GM19463 (cell line): ENCODE results near the gene ROPN1.
"Not testable (repeated sequence)": the region's sequence is repeated elsewhere in the genome, so short reads cannot be mapped to it uniquely, and the experiment has no call there.

ENCODE experiments used
- ATAC-seq: cut with Tn5 transposase; IDR thresholded peaks from one replicate; pipeline ENCODE4 v1.9.1; 2021; ENCODE audit warnings: mild to moderate bottlenecking, moderate library complexity; ENCODE audit not compliant: unreplicated experiment

Gene ROPN1

DNA sequence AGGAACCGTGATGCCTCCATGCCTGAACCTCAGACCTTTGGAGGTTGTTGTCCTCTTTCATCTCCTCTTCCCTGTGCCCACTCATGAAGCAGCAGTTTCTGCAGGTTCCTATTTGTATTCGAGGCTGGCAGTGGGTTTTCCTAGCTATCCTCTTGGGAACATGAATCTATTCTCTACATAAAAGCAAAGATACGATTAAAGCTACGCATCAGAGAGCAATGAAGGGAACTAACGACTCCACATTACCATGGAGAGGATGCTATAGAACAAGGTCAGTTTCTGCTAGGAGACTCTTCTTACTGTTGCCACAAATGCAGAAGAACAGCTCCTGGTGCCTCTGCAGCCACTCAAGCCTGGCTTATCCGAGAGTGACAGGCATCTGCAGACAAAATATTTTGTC, 9.4 kb upstream of the ROPN1 start:
- not testable (repeated sequence) for ATAC-seq

DNA sequence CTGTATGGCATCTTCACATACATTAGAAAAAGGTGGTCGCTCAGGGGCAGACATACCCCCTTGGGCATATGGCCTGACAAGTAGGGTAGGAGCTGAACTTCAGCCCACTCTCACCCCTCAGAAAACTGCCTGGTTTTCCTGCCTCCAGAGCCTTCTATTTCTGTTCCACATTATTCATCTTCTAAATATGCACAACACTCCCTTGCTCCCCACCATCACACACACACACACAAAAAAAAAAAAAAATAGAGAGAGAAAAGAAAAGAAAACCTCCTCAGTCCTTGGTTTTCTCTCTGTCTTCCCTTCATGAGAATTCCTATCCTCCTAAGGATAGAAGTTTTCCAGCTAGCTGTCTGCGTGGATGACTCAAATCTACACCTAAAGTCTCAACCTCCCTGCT, 5.6 kb upstream of the ROPN1 start:
- no peak for ATAC-seq

DNA sequence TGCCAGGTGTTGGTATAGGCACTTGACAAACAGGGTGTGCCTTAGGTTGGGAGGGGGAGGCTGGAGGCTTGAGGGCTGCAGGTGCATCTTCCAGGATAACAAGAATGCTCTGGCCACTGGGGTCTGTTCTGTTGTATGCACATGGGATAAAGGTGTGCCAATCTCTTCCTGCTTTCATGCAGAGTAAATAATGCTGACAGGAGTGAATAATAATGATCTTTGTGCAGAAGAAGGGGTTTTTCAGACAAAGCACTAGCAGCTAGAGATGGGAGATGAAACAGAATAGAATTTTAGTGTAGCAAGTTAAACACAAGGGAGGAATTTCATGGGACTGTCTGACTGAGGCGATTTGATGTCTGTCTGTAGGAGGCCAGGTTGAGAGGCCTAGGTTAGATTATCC, 1.9 kb upstream of the ROPN1 start:
- ATAC-seq = no peak

DNA sequence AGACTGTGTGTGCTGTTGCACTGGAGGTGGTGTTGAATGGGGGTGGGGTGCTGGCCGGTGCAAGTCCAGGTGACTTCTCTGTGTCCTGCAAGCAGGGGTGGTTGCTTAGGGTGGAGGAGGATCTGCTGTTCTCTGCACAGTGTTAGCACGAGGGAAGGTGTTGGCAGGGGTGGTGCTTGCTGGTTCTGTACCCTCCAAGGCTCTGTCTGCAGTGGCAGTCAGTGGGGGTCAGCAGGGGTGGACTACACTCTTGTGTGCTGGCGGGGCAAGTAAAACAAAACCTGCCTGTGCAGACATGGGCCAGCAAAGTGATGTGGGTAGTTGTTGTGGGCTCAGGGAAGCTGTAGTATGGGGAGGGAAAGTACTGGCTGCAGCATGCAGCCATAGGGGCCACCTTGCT, 5.5 kb downstream of the ROPN1 start:
- ATAC-seq = no peak

DNA sequence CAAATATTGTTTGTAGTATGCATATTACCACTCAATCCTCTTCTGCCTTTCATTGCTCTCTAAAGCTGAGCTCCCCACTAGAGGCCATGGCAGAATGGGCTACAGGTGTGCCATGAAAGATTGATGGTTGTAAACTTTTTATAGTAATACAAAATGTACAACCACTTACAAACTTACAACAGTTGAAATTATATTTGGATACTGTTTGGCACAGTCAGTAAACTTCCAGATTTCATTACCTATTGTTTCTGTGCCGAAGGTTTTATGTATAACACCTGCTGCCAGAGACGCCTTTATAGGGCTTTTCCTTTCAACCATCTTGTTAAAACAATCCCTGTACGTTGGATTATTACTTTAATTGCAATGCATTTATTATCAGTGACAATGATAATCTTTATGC, 7.0 kb downstream of the ROPN1 start:
- no peak for ATAC-seq

DNA sequence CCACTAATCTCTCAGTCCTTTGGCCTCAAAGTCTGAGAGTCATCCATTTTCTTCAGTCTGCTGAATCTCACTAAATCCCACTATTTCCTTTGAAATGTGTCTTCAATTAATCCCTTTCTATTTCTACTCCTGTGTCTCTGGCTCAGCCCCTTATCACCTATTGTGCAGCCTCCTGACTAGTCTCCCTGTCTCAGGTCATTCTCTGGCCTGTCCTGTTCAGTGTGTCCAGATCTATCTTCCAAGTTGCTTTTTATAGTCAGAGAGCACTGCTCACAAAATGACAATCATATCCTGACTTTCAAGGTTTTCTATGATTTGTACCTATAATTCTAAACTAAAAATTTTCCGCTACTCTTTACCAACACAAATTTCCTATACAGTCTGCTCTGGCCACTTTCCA, 7.6 kb downstream of the ROPN1 start:
- ATAC-seq = no peak

DNA sequence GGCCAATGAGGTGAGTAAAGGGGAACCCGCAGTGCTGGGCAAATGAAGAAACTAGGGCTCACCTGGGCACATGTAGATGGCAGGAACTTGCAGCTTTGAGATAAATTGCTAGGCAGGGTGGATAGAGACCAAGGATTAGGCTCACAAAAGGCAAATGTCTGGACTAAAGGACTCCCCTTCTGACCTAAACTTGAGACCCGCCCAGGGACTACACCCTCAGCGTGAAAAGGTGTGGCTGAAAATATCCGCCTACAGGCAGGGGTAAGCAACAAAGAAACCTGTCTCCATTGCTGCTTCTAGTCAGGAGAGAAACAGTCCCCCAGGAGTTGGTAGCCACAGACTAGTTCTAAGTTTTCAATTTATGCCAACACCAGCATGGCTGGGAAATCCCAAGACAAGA, 10.6 kb downstream of the ROPN1 start:
- not testable (repeated sequence) for ATAC-seq

DNA sequence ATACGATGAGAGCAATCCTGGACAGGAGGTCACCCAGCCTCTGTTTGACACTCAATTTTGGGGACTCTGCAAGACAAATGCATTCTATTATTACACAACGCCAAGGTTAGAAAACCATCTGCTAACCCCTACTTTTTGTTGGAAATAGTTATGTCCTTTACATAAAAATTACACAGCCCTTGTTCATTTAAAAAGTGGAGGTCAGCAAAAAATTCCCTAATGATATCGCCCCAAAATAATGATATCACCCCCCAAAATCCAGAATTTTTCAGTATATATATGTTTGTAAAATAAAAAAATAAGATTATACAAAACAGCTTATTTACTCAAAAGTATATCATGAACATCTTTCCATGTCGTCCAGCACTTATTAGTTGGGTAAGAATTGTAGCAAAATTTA, 11.4 kb downstream of the ROPN1 start:
- ATAC-seq = no peak

DNA sequence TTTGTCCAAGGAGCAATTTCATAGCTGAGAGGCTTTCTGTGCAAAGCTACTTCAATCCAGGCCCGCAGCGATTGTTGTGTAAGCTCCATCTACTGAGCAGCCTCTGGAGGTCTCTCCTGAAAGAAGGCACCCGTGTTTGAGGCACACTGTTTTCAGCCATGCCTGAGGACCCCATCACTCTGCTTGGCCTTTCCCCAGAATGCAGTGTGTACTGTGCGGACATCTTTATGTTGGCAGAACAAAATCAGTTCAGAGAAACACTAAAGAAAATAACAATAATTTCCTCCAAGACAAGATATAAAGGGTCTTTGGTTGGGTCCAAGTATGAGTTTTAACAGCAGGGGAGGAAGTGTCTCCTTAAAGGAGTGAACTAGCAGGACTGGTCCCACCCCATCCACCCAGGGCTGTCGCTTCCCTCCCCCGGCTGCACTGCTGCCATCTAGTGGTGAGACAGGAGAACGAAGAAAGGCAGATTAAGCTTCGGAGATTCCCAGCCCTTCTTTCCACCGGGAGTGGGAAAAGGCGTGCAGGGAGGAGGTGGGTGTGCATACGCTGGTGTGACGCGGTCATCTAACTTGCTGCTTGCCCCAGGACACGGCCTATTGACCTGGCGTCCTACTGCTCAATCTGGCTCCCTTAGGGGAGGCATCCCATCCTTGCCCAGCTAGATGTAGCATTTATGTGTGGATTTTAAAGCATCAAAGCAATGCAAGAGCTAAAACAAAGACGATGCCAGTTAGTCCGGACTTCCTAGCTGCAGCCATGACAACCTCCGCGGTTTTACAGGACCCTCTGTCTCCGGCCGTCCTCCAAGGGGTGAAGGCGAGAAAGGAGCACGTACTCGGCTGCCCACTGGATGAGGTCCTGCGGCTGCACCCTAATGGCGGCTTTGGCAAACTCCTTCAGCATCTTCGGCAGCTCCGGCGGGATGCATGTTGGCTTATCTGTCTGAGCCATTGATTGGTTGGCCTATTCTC, 12.1 kb downstream of the ROPN1 start:
- ATAC-seq = not testable (repeated sequence)

DNA sequence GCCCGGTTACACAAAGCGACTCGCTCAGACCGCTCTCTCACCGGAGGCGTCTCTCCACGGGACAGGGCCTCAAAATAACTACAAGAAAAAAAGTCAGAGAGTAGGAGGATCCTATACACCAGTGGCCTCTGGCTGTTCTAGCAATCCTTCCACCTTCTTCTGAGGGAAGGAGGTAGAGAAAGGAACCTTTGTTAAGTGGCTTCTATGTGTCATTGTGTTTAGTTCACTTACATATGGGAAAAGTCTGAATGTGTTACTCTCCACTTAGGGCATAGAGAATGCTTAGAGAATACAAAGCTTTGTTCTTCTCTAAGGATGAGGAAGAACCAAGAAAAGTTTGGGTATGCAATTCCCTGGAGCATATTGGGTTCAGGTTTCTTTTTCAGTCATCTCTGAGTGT, 15.0 kb downstream of the ROPN1 start:
- not testable (repeated sequence) for ATAC-seq

DNA sequence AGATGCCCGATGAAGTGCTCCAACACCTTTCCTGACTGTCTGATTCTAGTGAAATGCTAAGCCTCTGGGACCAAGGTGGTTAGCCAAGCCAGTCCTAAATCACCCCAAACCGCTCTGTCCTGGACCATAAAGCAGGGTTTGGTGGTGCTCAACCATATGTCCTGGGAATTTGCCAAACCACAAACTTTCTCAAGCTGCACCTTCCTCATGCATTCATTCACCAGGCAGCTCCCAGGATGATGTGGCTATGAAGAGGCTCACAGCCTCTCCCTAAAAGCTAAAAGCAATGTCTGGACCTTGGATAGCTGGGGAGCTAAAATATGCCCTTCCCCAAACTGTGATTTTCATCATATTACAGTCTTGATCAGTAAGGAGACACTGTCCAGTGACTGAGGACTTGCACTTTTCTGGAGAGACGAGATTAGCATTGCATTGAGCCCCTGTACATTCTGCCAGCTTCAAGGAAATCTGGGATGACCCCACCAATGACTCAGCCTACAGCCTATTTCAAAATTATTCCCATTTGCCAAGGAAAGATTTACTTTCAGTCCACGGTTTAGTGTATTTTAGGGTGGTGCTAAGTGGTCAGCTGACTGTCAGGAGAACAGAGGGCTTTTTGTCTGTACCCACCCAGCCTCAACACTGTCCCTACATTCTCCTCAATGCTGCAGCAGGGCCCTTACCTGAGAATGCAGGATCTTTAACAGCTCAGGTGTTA, 15.6 kb downstream of the ROPN1 start:
- not testable (repeated sequence) for ATAC-seq

DNA sequence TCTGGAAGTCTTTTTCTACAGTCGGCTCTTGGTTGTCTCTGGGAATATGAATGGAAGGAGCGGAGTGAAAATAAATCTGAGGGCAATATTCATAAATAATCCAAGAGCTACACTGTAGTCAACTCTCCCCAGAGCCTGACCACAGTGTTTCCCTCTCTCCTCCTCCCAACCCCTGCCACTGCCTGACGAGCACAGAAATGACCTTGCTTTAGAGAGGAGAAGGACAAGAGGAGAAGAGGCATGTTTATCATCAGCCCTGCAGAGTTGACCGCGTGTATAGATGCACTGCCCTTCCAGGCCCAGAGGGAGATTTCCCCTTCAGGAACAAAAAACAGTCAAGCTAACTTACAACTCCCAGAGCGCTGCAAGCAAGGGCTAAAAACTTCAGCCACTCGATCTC, 16.9 kb downstream of the ROPN1 start:
- not testable (repeated sequence) for ATAC-seq

DNA sequence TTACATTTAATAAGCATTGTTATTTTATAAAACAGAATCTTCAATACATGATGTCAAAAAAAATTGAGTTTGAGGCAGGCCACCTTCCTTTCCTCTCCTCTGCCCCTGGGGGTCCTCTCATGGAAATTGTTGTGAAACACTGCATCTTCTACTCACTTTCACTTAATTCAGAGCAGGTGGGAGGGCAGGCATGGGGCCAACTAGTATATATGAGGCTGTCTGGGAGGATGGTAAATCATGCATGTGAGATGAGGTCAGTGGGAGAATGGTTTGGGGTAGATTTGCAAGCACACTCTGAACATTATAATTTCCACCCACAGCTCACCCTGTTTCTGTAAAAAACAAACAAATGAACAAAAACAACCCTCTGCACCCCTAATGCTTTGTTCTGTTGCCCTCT, 20.5 kb downstream of the ROPN1 start:
- no peak for ATAC-seq

DNA sequence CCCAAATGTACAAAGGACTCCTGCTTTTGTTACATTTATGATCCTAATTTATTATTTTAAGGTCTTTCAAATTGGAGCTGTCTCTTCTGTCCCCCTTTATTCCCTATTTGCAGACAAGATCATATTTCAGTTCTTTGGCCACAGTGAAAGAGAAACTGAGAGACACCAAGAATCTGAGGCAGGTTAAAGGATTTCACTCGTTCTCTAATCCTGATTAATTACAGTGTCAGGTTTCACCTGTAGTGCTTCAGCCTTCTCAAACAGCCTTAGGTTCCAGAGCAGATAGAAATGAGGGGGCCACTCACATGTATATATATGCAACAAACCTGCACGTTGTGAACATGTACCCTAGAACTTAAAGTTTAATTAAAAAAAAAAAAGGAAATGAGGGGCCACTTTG, 24.7 kb downstream of the ROPN1 start:
- not testable (repeated sequence) for ATAC-seq

DNA sequence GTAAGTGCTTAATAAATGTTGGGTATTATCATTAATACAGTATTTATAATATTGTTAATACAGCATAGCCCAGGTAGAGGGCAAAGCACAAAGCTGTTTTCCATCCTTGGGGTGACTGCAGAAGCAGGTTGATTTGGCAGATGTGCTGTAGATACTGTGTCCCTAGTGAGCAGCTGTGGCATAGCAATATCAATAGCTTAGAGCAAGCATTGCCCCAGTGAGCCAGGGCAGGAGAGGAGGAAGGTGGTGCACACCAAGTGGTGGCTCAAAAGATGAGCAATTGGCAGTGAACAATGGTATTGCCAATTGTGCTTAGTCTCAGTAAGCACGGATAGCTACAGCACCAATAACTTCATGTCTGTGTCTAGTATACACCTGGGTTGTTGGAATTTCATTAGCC, 25.1 kb downstream of the ROPN1 start:
- ATAC-seq = not testable (repeated sequence)

DNA sequence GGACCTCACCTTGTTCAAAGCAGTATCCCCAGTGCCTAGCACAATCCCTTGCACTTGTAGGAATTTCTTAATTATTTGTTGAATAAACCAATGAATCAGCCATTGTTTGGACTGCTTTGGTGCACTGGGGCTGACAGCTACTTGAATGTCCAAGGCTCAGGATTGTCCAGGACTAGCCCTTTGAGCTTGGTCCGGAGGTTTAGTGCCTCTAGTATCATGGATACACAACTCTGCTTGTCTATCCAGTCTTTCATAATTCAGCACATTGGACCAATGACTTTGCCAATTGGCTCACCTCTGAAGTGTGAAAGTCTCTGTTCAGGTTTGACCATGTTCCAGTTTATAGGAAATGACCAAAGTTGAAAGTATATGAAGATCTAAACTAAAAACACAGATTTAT, 27.1 kb downstream of the ROPN1 start:
- ATAC-seq = not testable (repeated sequence)

DNA sequence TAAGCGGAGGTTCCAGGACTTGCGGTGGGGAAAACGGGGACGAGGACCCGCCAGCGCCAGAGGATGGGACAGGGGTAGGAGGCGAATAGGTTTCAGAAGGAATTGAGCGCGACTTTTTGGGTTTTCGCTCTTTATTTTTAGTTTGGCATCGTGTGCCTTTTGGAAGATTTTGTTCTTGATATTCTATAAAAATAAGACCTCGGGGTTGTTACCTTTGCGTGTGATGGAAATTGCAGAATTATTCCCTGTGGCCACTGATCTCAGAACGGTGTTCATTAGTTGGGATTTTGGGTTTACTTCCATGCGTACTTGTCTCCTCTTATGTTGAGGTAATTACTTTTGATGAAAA, 30.4 kb downstream of the ROPN1 start:
- ATAC-seq = no peak

DNA sequence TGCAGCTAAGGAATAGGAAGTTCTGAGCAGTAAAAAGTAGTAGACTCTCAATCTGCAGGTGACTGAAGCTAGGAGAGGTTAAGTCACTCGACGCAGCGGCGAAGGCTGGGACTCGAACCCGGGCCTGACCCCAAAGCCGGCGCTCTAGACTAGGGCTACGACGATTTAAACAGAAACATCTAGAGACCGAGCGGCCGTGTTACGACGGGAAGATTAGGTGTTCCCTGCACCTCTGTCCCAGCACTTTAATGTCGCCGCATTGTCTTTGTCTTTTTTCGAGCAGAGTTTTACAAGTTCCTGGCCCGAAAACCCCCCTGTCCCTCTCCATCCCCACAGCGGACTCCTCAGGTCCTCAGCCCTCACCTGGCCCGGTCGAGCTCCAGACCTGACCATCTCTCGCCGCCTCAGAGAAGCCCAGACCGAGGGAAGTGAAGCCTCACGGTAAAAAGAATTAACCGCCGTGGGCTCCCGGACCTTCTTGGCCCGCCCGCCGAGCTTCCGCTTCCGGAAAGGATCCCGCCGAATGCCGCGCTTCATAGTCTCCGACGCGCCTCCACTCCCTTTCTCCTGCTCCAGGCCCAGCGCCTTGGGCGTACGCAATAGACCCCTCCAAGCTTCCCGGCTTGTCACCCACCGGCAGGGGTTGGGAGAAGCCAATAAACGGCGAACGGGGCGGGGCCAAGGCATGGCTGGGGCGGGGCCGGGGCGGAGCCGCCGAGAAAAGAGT, 31.0 kb downstream of the ROPN1 start, which contains the start of gene CCDC14:
Gene CCDC14, minus strand, starts transcription at position 449 of the 727 bp plus-strand sequence. Its CDS starts 56 bp downstream, at position 393.
- peak; percentile 86 for ATAC-seq

DNA sequence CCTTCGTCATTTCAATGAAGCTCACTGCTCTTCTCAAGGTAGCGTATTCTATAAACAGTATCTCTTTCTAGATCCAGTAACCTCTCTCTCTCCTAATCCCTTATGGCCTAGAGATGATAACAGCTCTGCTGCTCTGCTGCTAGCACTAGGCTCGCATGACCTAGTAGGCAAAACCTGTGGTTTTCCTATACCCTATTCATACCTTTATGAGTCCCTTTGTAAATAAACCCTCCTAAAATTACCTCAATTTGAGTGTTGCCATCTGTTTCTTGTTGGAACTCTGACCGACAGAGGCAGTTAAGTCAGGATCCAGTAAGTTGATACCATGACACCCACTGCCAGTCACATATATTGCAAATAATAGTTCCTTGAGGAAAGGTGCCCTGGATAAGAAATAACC, 38.2 kb downstream of the ROPN1 start:
- ATAC-seq = peak; percentile 90

DNA sequence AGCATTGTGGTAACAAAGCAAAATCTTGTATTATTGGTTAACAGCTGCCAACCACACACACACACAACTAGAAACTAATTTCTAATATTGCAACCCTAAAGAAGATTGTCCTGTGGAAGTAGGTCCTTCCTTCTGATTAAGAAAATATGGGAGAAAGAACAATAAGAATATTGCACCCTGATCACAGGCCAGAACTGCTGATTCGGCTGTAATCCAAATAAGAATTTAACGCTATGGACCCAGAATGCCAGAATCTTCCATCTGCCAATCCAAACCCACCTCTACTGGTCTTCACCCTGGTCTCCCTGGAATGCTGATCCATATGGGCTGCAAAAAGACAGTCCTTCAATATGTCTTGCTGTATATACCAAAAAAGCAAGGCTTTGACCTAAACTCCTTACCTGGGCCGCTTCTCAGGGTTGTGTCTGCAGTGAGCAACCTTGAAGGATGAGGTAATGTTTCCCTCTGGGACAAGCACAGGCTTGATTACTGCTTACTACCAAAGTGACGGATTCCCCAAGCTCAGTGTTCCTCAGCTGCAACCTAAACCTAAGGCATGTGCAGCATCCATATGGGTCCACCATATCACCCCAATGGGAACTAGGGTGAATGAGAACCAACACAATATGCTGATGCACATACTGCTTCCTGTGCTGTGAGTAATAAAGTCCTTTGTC, 38.9 kb downstream of the ROPN1 start:
- peak; percentile 38 for ATAC-seq
